Upper lobe of right lung (tissue), 1 donor: ENCODE data around the gene KCNJ6. TPM values are rescaled to one million over a fixed set of nuclear protein-coding genes. Genes with fewer than 3 reads are reported as not detected.
A peak's percentile ranks its signal among the peaks of the same experiment; 100 is the strongest.

Source experiments
- ATAC-seq: fragments of 200-7000 bp; cut with Tn5 transposase; one replicate; pipeline ENCODE4 v1.9.1; 2020; ENCODE audit warnings: mild to moderate bottlenecking, moderate library complexity
- DNase-seq: peaks from one replicate; pipeline ENCODE4 v3.0.0-alpha.2; 2020
- H3K27ac ChIP-seq: fragments of 200-600 bp; one replicate; pipeline ENCODE4 v1.8.0; 2022
- H3K27me3 ChIP-seq: fragments of 200-600 bp; one replicate; pipeline ENCODE4 v1.8.0; 2022; ENCODE audit warnings: mild to moderate bottlenecking
- H3K36me3 ChIP-seq: fragments of 200-600 bp; one replicate; pipeline ENCODE4 v1.8.0; 2022
- H3K4me1 ChIP-seq: fragments of 200-600 bp; one replicate; pipeline ENCODE4 v1.8.0; 2022
- H3K4me3 ChIP-seq: fragments of 200-600 bp; one replicate; pipeline ENCODE4 v1.8.0; 2022; ENCODE audit warnings: mild to moderate bottlenecking
- H3K9me3 ChIP-seq: fragments of 200-600 bp; one replicate; pipeline ENCODE4 v1.8.0; 2022
- intact Hi-C: fragments of 100-400 bp; cut with DNase I; formaldehyde crosslinking; loops from one replicate; pipeline ENCODE4 v1.11.0; 2022
- total RNA-seq: library from RNA; stranded (reverse); fragmentation: NEBNext Ultra II Directional; extraction: Animal tissue kit (Norgen Biotek cat#: 25700); gene quantifications from one replicate; pipeline ENCODE4 v1.2.1, GENCODE V29; 2021
- TF ChIP-seq, protein P1 (sequence below): fragments of 200-600 bp; IDR thresholded peaks from one replicate; pipeline ENCODE4 v1.8.0; 2022; ENCODE audit warnings: antibody characterized with exemption
- donor health status: DM: no; HTN: yes; CAD: no; lungs with severe emphysema.

Gene KCNJ6
- total RNA-seq, 1 donor from 2014 or later: 0.06 TPM

GRCh38 chr21:37682966-37683365, 233.3 kb downstream of the KCNJ6 start:
- intact Hi-C loops: no loop called here
- ATAC-seq (no peak), DNase-seq (no peak)
- Histone ChIP-seq H3K27me3 (no peaks in the 10 kb centered on the region), H3K9me3 (no peaks in the 10 kb centered on the region), H3K36me3 (no peaks in the 10 kb centered on the region), H3K27ac (no peak overlapping the region), H3K4me1 (no peaks in the 10 kb centered on the region), H3K4me3 (no peak overlapping the region)
- TF ChIP-seq, protein P1, sequence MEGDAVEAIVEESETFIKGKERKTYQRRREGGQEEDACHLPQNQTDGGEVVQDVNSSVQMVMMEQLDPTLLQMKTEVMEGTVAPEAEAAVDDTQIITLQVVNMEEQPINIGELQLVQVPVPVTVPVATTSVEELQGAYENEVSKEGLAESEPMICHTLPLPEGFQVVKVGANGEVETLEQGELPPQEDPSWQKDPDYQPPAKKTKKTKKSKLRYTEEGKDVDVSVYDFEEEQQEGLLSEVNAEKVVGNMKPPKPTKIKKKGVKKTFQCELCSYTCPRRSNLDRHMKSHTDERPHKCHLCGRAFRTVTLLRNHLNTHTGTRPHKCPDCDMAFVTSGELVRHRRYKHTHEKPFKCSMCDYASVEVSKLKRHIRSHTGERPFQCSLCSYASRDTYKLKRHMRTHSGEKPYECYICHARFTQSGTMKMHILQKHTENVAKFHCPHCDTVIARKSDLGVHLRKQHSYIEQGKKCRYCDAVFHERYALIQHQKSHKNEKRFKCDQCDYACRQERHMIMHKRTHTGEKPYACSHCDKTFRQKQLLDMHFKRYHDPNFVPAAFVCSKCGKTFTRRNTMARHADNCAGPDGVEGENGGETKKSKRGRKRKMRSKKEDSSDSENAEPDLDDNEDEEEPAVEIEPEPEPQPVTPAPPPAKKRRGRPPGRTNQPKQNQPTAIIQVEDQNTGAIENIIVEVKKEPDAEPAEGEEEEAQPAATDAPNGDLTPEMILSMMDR: no peak

DNA sequence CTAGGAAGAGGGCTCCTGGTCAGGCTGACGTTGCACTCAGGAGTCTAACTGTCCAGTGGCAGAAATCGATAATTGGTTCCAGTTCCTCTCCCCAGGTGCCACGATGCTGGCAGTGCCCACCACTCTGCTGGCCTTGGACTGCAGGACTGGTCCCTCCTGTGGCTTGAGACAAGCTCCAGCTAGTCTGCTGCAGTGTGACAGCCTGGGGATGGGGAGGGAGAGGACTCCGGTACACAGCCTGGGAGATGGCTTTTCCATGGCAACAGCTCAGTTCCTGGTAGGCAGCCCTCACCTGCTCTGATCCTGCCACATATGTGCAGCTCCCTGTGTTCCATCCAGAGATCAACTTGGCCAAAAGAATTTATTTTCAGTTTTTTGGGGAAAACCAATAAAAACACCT, 239.3 kb downstream of the KCNJ6 start:
- peaks cover 10% of the 10 kb centered on the region for H3K27me3 ChIP-seq
- H3K27ac ChIP-seq: no peak overlapping the region
- intact Hi-C loops: no loop called here
- TF ChIP-seq, protein P1: no peak
- H3K36me3 ChIP-seq: no peaks in the 10 kb centered on the region
- no peaks in the 10 kb centered on the region for H3K9me3 ChIP-seq
- H3K4me1 ChIP-seq: peaks cover 6% of the 10 kb centered on the region
- no peak overlapping the region for H3K4me3 ChIP-seq
- no peak for ATAC-seq
- no peak for DNase-seq

- intact Hi-C loops: no loop called here
- H3K9me3 ChIP-seq: no peaks in the 10 kb centered on the region
- H3K4me3 ChIP-seq: no peak overlapping the region
- no peaks in the 10 kb centered on the region for H3K36me3 ChIP-seq
- ATAC-seq (peak; percentile 74), DNase-seq (peak; percentile 80)
- peaks cover 6% of the 10 kb centered on the region for H3K4me1 ChIP-seq
- peaks cover 10% of the 10 kb centered on the region for H3K27me3 ChIP-seq
- TF ChIP-seq, protein P1: peak; percentile 96
- no peak overlapping the region for H3K27ac ChIP-seq
Observed at GRCh38 chr21:37675202-37675801, 241.0 kb downstream of the KCNJ6 start.

DNA sequence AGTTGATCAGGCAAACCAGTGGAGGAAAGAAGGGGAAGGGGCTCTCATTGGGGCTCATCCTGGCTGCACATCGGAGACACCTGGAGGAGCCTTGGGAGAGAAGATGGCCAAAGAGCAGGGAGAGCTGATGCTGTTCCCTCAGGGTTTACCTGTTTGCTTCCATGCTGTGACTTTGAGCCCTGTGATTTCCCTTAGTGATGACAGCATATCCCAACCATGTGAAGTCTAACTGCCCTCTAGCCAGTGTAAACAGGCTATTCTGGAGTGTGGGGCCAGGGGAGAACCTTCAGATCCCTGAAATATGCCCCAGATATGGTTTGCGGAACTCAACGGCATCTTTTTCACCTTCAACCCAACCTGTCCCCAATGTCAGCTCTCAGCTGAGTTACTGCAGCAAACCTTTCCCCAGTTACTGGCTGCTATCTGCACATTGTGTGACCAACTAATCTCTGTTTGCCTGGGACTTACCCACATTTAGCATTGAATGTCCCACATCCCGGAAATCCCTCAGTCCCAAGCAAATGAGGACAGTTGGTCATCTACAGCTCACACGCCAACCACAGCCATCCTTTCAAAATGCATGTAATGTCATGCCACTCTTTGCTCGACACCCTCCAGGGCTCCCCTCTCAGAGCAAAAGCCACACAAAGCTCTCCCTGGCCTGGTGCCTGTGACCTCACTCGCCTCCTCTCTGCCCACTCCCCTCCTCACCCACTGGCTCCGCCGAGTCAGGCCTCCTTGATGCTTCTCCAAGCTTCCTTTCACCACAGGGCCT, 242.3 kb downstream of the KCNJ6 start:
- peaks cover 6% of the 10 kb centered on the region for H3K4me1 ChIP-seq
- TF ChIP-seq, protein P1: no peak
- intact Hi-C loops: no loop called here
- no peak for DNase-seq
- no peaks in the 10 kb centered on the region for H3K9me3 ChIP-seq
- no peak for ATAC-seq
- H3K27ac ChIP-seq: no peak overlapping the region
- no peaks in the 10 kb centered on the region for H3K36me3 ChIP-seq
- H3K4me3 ChIP-seq: no peak overlapping the region
- H3K27me3 ChIP-seq: peaks cover 10% of the 10 kb centered on the region

GRCh38 chr21:37671381-37671780, 244.9 kb downstream of the KCNJ6 start:
- no peaks in the 10 kb centered on the region for H3K36me3 ChIP-seq
- no peak overlapping the region for H3K4me3 ChIP-seq
- DNase-seq (no peak), ATAC-seq (no peak)
- no peak overlapping the region for H3K27ac ChIP-seq
- intact Hi-C loops: no loop called here
- TF ChIP-seq, protein P1: no peak
- H3K4me1 ChIP-seq: peaks cover 6% of the 10 kb centered on the region
- H3K27me3 ChIP-seq: peaks cover 10% of the 10 kb centered on the region
- H3K9me3 ChIP-seq: no peaks in the 10 kb centered on the region
